ENCODE results near the gene MUCL3.

GRCh38 chr6:30942338-30943060 lies 1.7 kb downstream of the MUCL3 start:
- peak; percentile 64 to 83 (median 64); a peak in 5 of 6 replicates for TF ChIP-seq CTCF (IDR thresholded peaks at IDR 0.05 in 2 of 3, conservative IDR thresholded peaks at IDR 0.05 in 1 of 3; ENCODE audit: borderline replicate concordance in 1 of 3, insufficient read depth in 1 of 3, low read depth in 2 of 3, low read length in 2 of 3)
- TF ChIP-seq EGR1 (IDR thresholded peaks at IDR 0.05; ENCODE audit: low read depth): no peak
- TF ChIP-seq POLR2A (IDR thresholded peaks at IDR 0.05; ENCODE audit: borderline replicate concordance, extremely low read depth, insufficient read depth, insufficient read length): no peak
- no peak for TF ChIP-seq ZFX (IDR thresholded peaks at IDR 0.05)
- no peak for TF ChIP-seq ATF3 (IDR thresholded peaks at IDR 0.05)
- TF ChIP-seq REST (IDR thresholded peaks at IDR 0.05; ENCODE audit: low read depth): no peak
- peak; percentile 67 for TF ChIP-seq RAD21 (IDR thresholded peaks at IDR 0.05; ENCODE audit: low read depth)
- no peak for TF ChIP-seq EZH2phosphoT487 (IDR thresholded peaks at IDR 0.05; ENCODE audit: borderline replicate concordance)
